ENCODE data around the gene TMEM14A.
"Not testable (repeated sequence)": the region's sequence is repeated elsewhere in the genome, so short reads cannot be mapped to it uniquely, and the experiment has no call there.

Gene TMEM14A

GRCh38 chr6:52704060-52704459 is 33.1 kb downstream of the TMEM14A start:
- Histone ChIP-seq H3K4me3 (ENCODE audit: low read depth in 1 of 2, low read length in 2 of 2) (no peak overlapping the region), H3K9me3 (ENCODE audit: low read length) (no peaks in the 10 kb centered on the region), H3K27me3 (ENCODE audit: control insufficient read depth in 1 of 2, insufficient read depth in 2 of 2, low read length in 2 of 2) (no peaks in the 10 kb centered on the region), H3K36me3 (ENCODE audit: insufficient read depth, low read length) (no peaks in the 10 kb centered on the region), H3K27ac (ENCODE audit: low read depth, low read length) (no peak overlapping the region), H3K9ac (ENCODE audit: low read length) (no peak overlapping the region), H3K4me1 (ENCODE audit: insufficient read depth, low read length) (no peaks in the 10 kb centered on the region)

GRCh38 chr6:52704781-52705502 is 34.0 kb downstream of the TMEM14A start:
- not testable (repeated sequence) for H3K27me3 ChIP-seq (ENCODE audit: control insufficient read depth in 1 of 2, insufficient read depth in 2 of 2, low read length in 2 of 2); H3K36me3 ChIP-seq (ENCODE audit: insufficient read depth, low read length); H3K4me1 ChIP-seq (ENCODE audit: insufficient read depth, low read length); H3K9ac ChIP-seq (ENCODE audit: low read length); H3K4me3 ChIP-seq (ENCODE audit: low read depth in 1 of 2, low read length in 2 of 2); H3K9me3 ChIP-seq (ENCODE audit: low read length); H3K27ac ChIP-seq (ENCODE audit: low read depth, low read length)

- Histone ChIP-seq H3K27ac (ENCODE audit: low read depth, low read length) (no peak overlapping the region), H3K27me3 (ENCODE audit: control insufficient read depth in 1 of 2, insufficient read depth in 2 of 2, low read length in 2 of 2) (no peaks in the 10 kb centered on the region), H3K4me1 (ENCODE audit: insufficient read depth, low read length) (no peaks in the 10 kb centered on the region), H3K36me3 (ENCODE audit: insufficient read depth, low read length) (no peaks in the 10 kb centered on the region), H3K9ac (ENCODE audit: low read length) (no peak overlapping the region), H3K4me3 (ENCODE audit: low read depth in 1 of 2, low read length in 2 of 2) (no peak overlapping the region), H3K9me3 (ENCODE audit: low read length) (no peaks in the 10 kb centered on the region)
Observed at GRCh38 chr6:52706001-52706400, 35.1 kb downstream of the TMEM14A start.

- H3K9ac ChIP-seq (ENCODE audit: low read length), result no peak overlapping the region
- no peaks in the 10 kb centered on the region for H3K36me3 ChIP-seq (ENCODE audit: insufficient read depth, low read length)
- H3K4me1 ChIP-seq (ENCODE audit: insufficient read depth, low read length), result no peaks in the 10 kb centered on the region
- no peaks in the 10 kb centered on the region for H3K27me3 ChIP-seq (ENCODE audit: control insufficient read depth in 1 of 2, insufficient read depth in 2 of 2, low read length in 2 of 2)
- no peaks in the 10 kb centered on the region for H3K9me3 ChIP-seq (ENCODE audit: low read length)
- H3K4me3 ChIP-seq (ENCODE audit: low read depth in 1 of 2, low read length in 2 of 2), result no peak overlapping the region
- H3K27ac ChIP-seq (ENCODE audit: low read depth, low read length), result no peak overlapping the region
Observed at GRCh38 chr6:52707963-52708680, 37.2 kb downstream of the TMEM14A start.

- no peaks in the 10 kb centered on the region for H3K27me3 ChIP-seq (ENCODE audit: control insufficient read depth in 1 of 2, insufficient read depth in 2 of 2, low read length in 2 of 2)
- no peak overlapping the region for H3K9ac ChIP-seq (ENCODE audit: low read length)
- H3K36me3 ChIP-seq (ENCODE audit: insufficient read depth, low read length), result no peaks in the 10 kb centered on the region
- H3K9me3 ChIP-seq (ENCODE audit: low read length), result no peaks in the 10 kb centered on the region
- H3K4me3 ChIP-seq (ENCODE audit: low read depth in 1 of 2, low read length in 2 of 2), result no peak overlapping the region
- H3K27ac ChIP-seq (ENCODE audit: low read depth, low read length), result no peak overlapping the region
- H3K4me1 ChIP-seq (ENCODE audit: insufficient read depth, low read length), result no peaks in the 10 kb centered on the region
Observed at GRCh38 chr6:52712136-52712535, 41.2 kb downstream of the TMEM14A start.

GRCh38 chr6:52714761-52715160 is 43.8 kb downstream of the TMEM14A start:
- H3K4me1 ChIP-seq (ENCODE audit: insufficient read depth, low read length); H3K9me3 ChIP-seq (ENCODE audit: low read length); H3K36me3 ChIP-seq (ENCODE audit: insufficient read depth, low read length); H3K27ac ChIP-seq (ENCODE audit: low read depth, low read length); H3K4me3 ChIP-seq (ENCODE audit: low read depth in 1 of 2, low read length in 2 of 2); H3K27me3 ChIP-seq (ENCODE audit: control insufficient read depth in 1 of 2, insufficient read depth in 2 of 2, low read length in 2 of 2); H3K9ac ChIP-seq (ENCODE audit: low read length): not testable (repeated sequence)

GRCh38 chr6:52718550-52718949 is 47.6 kb downstream of the TMEM14A start:
- Histone ChIP-seq H3K9ac (ENCODE audit: low read length) (no peak overlapping the region), H3K4me1 (ENCODE audit: insufficient read depth, low read length) (no peaks in the 10 kb centered on the region), H3K27ac (ENCODE audit: low read depth, low read length) (no peak overlapping the region), H3K27me3 (ENCODE audit: control insufficient read depth in 1 of 2, insufficient read depth in 2 of 2, low read length in 2 of 2) (no peaks in the 10 kb centered on the region), H3K36me3 (ENCODE audit: insufficient read depth, low read length) (no peaks in the 10 kb centered on the region), H3K4me3 (ENCODE audit: low read depth in 1 of 2, low read length in 2 of 2) (no peak overlapping the region), H3K9me3 (ENCODE audit: low read length) (no peaks in the 10 kb centered on the region)

- no peaks in the 10 kb centered on the region for H3K27me3 ChIP-seq (ENCODE audit: control insufficient read depth in 1 of 2, insufficient read depth in 2 of 2, low read length in 2 of 2)
- H3K9ac ChIP-seq (ENCODE audit: low read length), result no peak overlapping the region
- no peaks in the 10 kb centered on the region for H3K9me3 ChIP-seq (ENCODE audit: low read length)
Observed at GRCh38 chr6:52720321-52720720, 49.4 kb downstream of the TMEM14A start.

GRCh38 chr6:52724042-52724405 is 53.1 kb downstream of the TMEM14A start:
- Histone ChIP-seq H3K27me3 (ENCODE audit: control insufficient read depth in 1 of 2, insufficient read depth in 2 of 2, low read length in 2 of 2) (no peaks in the 10 kb centered on the region), H3K9me3 (ENCODE audit: low read length) (no peaks in the 10 kb centered on the region), H3K36me3 (ENCODE audit: insufficient read depth, low read length) (no peaks in the 10 kb centered on the region), H3K27ac (ENCODE audit: low read depth, low read length) (no peak overlapping the region), H3K4me1 (ENCODE audit: insufficient read depth, low read length) (no peaks in the 10 kb centered on the region), H3K9ac (ENCODE audit: low read length) (no peak overlapping the region), H3K4me3 (ENCODE audit: low read depth in 1 of 2, low read length in 2 of 2) (no peak overlapping the region)

More at GRCh38 chr6:52720321-52720720, 49.4 kb downstream of the TMEM14A start:
- no peak overlapping the region for H3K4me3 ChIP-seq (ENCODE audit: low read depth in 1 of 2, low read length in 2 of 2)
- H3K27ac ChIP-seq (ENCODE audit: low read depth, low read length), result no peak overlapping the region
- H3K36me3 ChIP-seq (ENCODE audit: insufficient read depth, low read length), result no peaks in the 10 kb centered on the region
- no peaks in the 10 kb centered on the region for H3K4me1 ChIP-seq (ENCODE audit: insufficient read depth, low read length)

- Histone ChIP-seq H3K27me3 (ENCODE audit: control insufficient read depth in 1 of 2, insufficient read depth in 2 of 2, low read length in 2 of 2) (no peaks in the 10 kb centered on the region), H3K4me1 (ENCODE audit: insufficient read depth, low read length) (no peaks in the 10 kb centered on the region), H3K9ac (ENCODE audit: low read length) (no peak overlapping the region), H3K27ac (ENCODE audit: low read depth, low read length) (no peak overlapping the region), H3K36me3 (ENCODE audit: insufficient read depth, low read length) (no peaks in the 10 kb centered on the region), H3K9me3 (ENCODE audit: low read length) (no peaks in the 10 kb centered on the region), H3K4me3 (ENCODE audit: low read depth in 1 of 2, low read length in 2 of 2) (no peak overlapping the region)
Observed at GRCh38 chr6:52724406-52725121, 53.7 kb downstream of the TMEM14A start.

GRCh38 chr6:52725143-52725534 is 54.2 kb downstream of the TMEM14A start:
- Histone ChIP-seq H3K4me1 (ENCODE audit: insufficient read depth, low read length) (no peaks in the 10 kb centered on the region), H3K27ac (ENCODE audit: low read depth, low read length) (no peak overlapping the region), H3K36me3 (ENCODE audit: insufficient read depth, low read length) (no peaks in the 10 kb centered on the region), H3K9ac (ENCODE audit: low read length) (no peak overlapping the region), H3K9me3 (ENCODE audit: low read length) (no peaks in the 10 kb centered on the region), H3K27me3 (ENCODE audit: control insufficient read depth in 1 of 2, insufficient read depth in 2 of 2, low read length in 2 of 2) (no peaks in the 10 kb centered on the region), H3K4me3 (ENCODE audit: low read depth in 1 of 2, low read length in 2 of 2) (no peak overlapping the region)
